Esophagus squamous epithelium (tissue), 4 donors: Measurements from ENCODE around the gene ATF5.

Experiments
- CTCF ChIP-seq, 6 experiments: fragments of 450-650 bp in 4 of 6; fragments of 200-600 bp in 2 of 6; sonication (generic) in 2 of 6; IDR thresholded peaks; one replicate each; pipeline ENCODE4 v1.5.1; 2016 to 2019; ENCODE audit warnings: antibody characterized with exemption in 6 of 6, mild to moderate bottlenecking in 4 of 6, moderate library complexity in 4 of 6
- POLR2A ChIP-seq, 4 donors: fragments of 450-650 bp; IDR thresholded peaks; one replicate each; pipeline ENCODE4 v1.6.1; 2017; ENCODE audit warnings: antibody characterized with exemption in 4 of 4, mild to moderate bottlenecking in 4 of 4, moderate library complexity in 3 of 4

GRCh38 chr19:49906879-49907564 is 22.0 kb upstream of the ATF5 start:
- TF ChIP-seq POLR2A (IDR thresholded peaks at IDR 0.05) (no peak), CTCF (IDR thresholded peaks at IDR 0.05) (no peak)
